ENCODE results near the gene FCHSD2.

Gene FCHSD2

GRCh38 chr11:72814286-72815109 is 327.6 kb downstream of the FCHSD2 start, which contains the start of gene ATG16L2 (continued):
- no peak for TF ChIP-seq ZNF280C (tag by site-specific recombination; IDR thresholded peaks at IDR 0.05)
- no peak for TF ChIP-seq ZNF24 (tag by site-specific recombination; IDR thresholded peaks at IDR 0.05)
- no peak for TF ChIP-seq ZNF266 (tag by site-specific recombination; IDR thresholded peaks at IDR 0.05; ENCODE audit: low read depth)
- peak; percentile 67 for TF ChIP-seq ZNF692 (tag by site-specific recombination; IDR thresholded peaks at IDR 0.05)
- 0 out of 2 replicates have a peak, but pooled peaks have one; percentile 33 for TF ChIP-seq KLF10 (tag by site-specific recombination; IDR thresholded peaks at IDR 0.05)
- no peak for TF ChIP-seq ZNF18 (tag by site-specific recombination; IDR thresholded peaks at IDR 0.05)
- no peak for TF ChIP-seq ZNF112 (tag by site-specific recombination; IDR thresholded peaks at IDR 0.05)
- TF ChIP-seq ZNF76 (tag by site-specific recombination; IDR thresholded peaks at IDR 0.05; ENCODE audit: borderline replicate concordance, low read depth): no peak
- no peak for TF ChIP-seq ZSCAN16 (tag by site-specific recombination; IDR thresholded peaks at IDR 0.05)
- peak; percentile 54; the same call in 1 of the 2 replicates for TF ChIP-seq ZNF324 (tag by site-specific recombination; IDR thresholded peaks at IDR 0.05)
- no peak for TF ChIP-seq MEIS1 (CRISPR knock-in tag; IDR thresholded peaks at IDR 0.05; ENCODE audit: borderline replicate concordance)
- TF ChIP-seq ZNF302 (tag by site-specific recombination; IDR thresholded peaks at IDR 0.05; ENCODE audit: low read depth): no peak
- peak; percentile 14; the same call in 1 of the 2 replicates for TF ChIP-seq ZBTB11 (tag by site-specific recombination; conservative IDR thresholded peaks at IDR 0.05; ENCODE audit: low read depth)
- no peak for TF ChIP-seq ZFP69B (tag by site-specific recombination; IDR thresholded peaks at IDR 0.05)
- peak; percentile 51; the same call in 1 of the 2 replicates for TF ChIP-seq ZEB2 (tag by site-specific recombination; IDR thresholded peaks at IDR 0.05)
- TF ChIP-seq KLF8 (tag by site-specific recombination; IDR thresholded peaks at IDR 0.05): peak; percentile 63; the same call in 1 of the 2 replicates
- TF ChIP-seq ZBTB10 (tag by site-specific recombination; IDR thresholded peaks at IDR 0.05): no peak
- TF ChIP-seq ZNF155 (tag by site-specific recombination; IDR thresholded peaks at IDR 0.05): no peak
- TF ChIP-seq ZNF239 (tag by site-specific recombination; IDR thresholded peaks at IDR 0.05): peak; percentile 74; the same call in 1 of the 2 replicates
- TF ChIP-seq ZBTB44 (tag by site-specific recombination; IDR thresholded peaks at IDR 0.05): no peak
- no peak for TF ChIP-seq ZNF350 (tag by site-specific recombination; IDR thresholded peaks at IDR 0.05)
- no peak for TF ChIP-seq ZNF645 (tag by site-specific recombination; IDR thresholded peaks at IDR 0.05)
- no peak for TF ChIP-seq SETDB1 (IDR thresholded peaks at IDR 0.05; ENCODE audit: insufficient read length, low read length)

All from HEK293 (cell line).